GM19025 (cell line): ENCODE results near the gene PCDHA7.
"Not testable (repeated sequence)": the region's sequence is repeated elsewhere in the genome, so short reads cannot be mapped to it uniquely, and the experiment has no call there.

Experiments used
- ATAC-seq: cut with Tn5 transposase; IDR thresholded peaks from one replicate; pipeline ENCODE4 v1.9.1; 2021; ENCODE audit warnings: mild to moderate bottlenecking, low read depth, moderate library complexity; ENCODE audit not compliant: unreplicated experiment

The PCDHA7 gene

GRCh38 chr5:140822281-140822629 lies 11.8 kb upstream of the PCDHA7 start:
- no peak for ATAC-seq

GRCh38 chr5:140822969-140823368 lies 11.1 kb upstream of the PCDHA7 start:
- not testable (repeated sequence) for ATAC-seq

GRCh38 chr5:140823475-140823874 lies 10.6 kb upstream of the PCDHA7 start:
- no peak for ATAC-seq

DNA sequence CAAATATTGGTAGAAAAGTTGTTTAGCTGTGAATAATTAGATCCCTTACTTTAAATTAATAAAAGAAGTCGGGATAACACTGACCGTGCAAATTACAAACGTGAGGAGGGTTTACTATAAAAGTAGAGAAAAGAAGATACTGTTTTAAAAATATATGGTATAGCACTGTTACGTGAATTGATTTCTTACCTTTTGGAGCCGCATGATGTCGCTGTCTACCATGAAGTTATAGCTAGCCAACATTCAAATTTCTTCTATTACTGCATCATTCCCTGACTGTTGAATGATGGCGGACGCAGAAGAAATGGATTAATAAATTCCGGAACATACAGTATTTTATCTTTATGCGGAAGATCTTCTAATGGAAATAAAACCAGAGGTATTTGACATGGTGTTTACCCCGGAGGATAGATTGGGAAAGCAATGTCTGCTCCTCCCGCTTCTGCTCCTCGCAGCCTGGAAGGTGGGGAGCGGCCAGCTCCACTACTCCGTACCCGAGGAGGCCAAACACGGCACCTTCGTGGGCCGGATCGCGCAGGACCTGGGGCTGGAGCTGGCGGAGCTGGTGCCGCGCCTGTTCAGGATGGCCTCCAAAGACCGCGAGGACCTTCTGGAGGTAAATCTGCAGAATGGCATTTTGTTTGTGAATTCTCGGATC lies 6.2 kb upstream of the PCDHA7 start, which contains the start of gene PCDHA6:
PCDHA6 (plus strand) TSS at position 257 of the 658 bp plus-strand sequence; CDS start at position 389, 132 bp downstream.
- no peak for ATAC-seq

DNA sequence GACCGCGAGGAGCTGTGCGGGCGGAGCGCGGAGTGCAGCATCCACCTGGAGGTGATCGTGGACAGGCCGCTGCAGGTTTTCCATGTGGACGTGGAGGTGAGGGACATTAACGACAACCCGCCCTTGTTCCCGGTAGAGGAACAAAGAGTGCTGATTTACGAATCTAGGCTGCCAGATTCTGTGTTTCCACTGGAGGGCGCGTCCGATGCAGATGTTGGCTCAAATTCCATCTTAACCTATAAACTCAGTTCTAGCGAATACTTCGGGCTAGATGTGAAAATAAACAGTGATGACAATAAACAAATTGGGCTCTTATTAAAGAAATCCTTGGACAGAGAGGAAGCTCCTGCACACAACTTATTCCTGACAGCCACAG lies 5.7 kb upstream of the PCDHA7 start:
- no peak for ATAC-seq

- not testable (repeated sequence) for ATAC-seq
Observed at GRCh38 chr5:140829511-140830501, 4.3 kb upstream of the PCDHA7 start.

- ATAC-seq = not testable (repeated sequence)
Observed at GRCh38 chr5:140834439-140835008, 455 bp downstream of the PCDHA7 start.

- no peak for ATAC-seq
Observed at GRCh38 chr5:140835622-140836510, 1.8 kb downstream of the PCDHA7 start.

GRCh38 chr5:140840978-140841962 lies 7.2 kb downstream of the PCDHA7 start, which contains the start of gene PCDHA8:
Gene PCDHA8, plus strand, starts transcription at chr5:140841187. Its CDS starts 135 bp downstream, at chr5:140841322.
- no peak for ATAC-seq

DNA sequence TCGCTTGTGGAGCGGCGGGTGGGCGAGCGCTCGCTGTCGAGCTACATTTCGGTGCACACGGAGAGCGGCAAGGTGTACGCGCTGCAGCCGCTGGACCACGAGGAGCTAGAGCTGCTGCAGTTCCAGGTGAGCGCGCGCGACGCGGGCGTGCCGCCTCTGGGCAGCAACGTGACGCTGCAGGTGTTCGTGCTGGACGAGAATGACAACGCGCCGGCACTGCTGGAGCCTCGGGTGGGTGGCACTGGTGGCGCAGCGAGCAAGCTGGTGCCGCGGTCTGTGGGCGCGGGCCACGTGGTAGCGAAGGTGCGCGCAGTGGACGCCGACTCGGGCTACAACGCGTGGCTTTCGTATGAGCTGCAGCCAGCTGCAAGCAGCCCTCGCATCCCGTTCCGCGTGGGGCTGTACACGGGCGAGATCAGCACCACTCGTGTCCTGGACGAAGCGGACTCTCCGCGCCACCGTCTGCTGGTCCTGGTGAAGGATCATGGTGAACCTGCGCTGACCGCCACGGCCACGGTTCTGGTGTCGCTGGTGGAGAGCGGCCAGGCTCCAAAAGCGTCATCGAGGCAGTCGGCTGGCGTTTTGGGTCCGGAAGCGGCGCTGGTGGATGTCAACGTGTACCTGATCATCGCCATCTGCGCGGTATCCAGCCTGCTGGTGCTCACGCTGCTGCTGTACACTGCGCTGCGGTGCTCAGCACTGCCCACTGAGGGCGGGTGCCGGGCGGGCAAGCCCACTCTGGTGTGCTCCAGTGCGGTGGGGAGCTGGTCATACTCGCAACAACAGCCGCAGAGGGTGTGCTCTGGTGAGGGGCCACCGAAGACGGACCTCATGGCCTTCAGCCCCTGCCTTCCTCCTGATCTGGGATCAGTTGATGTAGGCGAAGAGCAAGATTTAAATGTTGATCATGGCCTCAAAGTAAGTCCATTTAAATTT lies 9.0 kb downstream of the PCDHA7 start:
- ATAC-seq = no peak

DNA sequence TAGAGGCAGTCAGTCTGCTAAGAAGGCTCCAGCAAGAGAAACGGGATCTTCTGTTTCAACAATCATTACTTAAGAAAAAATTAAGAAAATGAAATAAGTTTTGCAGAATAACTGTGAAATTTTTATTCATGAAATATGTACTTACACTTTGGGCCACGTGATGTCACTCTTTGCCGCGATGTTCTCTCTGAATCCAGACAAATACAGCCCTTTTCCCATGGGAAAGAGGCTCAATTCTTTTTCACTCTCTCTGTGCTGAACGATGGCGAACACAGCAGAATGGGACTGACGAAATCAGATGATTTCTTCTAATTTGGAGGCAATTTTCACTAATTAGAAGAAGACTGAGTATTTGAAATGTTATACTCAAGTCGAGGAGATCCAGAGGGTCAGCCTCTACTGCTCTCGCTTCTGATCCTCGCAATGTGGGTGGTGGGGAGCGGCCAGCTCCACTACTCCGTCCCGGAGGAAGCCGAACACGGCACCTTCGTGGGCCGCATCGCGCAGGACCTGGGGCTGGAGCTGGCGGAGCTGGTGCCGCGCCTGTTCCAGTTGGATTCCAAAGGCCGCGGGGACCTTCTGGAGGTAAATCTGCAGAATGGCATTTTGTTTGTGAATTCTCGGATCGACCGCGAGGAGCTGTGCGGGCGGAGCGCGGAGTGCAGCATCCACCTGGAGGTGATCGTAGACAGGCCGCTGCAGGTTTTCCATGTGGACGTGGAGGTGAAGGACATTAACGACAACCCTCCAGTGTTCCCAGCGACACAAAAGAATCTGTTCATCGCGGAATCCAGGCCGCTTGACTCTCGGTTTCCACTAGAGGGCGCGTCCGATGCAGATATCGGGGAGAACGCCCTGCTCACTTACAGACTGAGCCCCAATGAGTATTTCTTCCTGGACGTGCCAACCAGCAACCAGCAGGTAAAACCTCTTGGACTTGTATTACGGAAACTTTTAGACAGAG lies 14.4 kb downstream of the PCDHA7 start, which contains the start of gene PCDHA9:
PCDHA9 (plus strand) TSS at position 244 of the 964 bp plus-strand sequence; CDS start at position 358, 114 bp downstream.
- not testable (repeated sequence) for ATAC-seq

GRCh38 chr5:140849831-140850634 lies 16.0 kb downstream of the PCDHA7 start:
- ATAC-seq = not testable (repeated sequence)

GRCh38 chr5:140855772-140856674 lies 22.0 kb downstream of the PCDHA7 start, which contains the start of gene PCDHA10:
Gene PCDHA10, plus strand, starts transcription at chr5:140855897. Its CDS starts 152 bp downstream, at chr5:140856049.
- ATAC-seq = no peak

GRCh38 chr5:140857177-140857986 lies 23.3 kb downstream of the PCDHA7 start:
- ATAC-seq = no peak
